Sigmoid colon (tissue), 7 donors: ENCODE results near the gene CACNA1F. TPM values are rescaled to one million over a fixed set of nuclear protein-coding genes. Genes with fewer than 3 reads are reported as not detected.
A peak's percentile ranks its signal among the peaks of the same experiment; 100 is the strongest.

ENCODE experiments used
- DNase-seq: peaks from one replicate; pipeline ENCODE4 v3.0.0-alpha.2; 2019
- H3K27ac ChIP-seq, 4 donors: fragments of 200-600 bp; sonication (generic); one replicate each; pipeline ENCODE4 v1.5.1; 2016 to 2019; ENCODE audit warnings: mild to moderate bottlenecking in 1 of 4
- H3K27me3 ChIP-seq, 3 donors: fragments of 200-600 bp; sonication (generic); one replicate each; pipeline ENCODE4 v1.5.1; 2019; ENCODE audit warnings: mild to moderate bottlenecking in 1 of 3
- H3K36me3 ChIP-seq, 4 donors: fragments of 200-600 bp; sonication (generic); one replicate each; pipeline ENCODE4 v1.5.1; 2016 to 2019
- H3K4me1 ChIP-seq, 4 donors: fragments of 200-600 bp; sonication (generic); one replicate each; pipeline ENCODE4 v1.5.1; 2017 to 2019
- H3K4me3 ChIP-seq, 4 donors: fragments of 200-600 bp; sonication (generic); one replicate each; pipeline ENCODE4 v1.5.1; 2017 to 2019; ENCODE audit warnings: mild to moderate bottlenecking in 2 of 4, moderate library complexity in 1 of 4
- H3K9me3 ChIP-seq, 4 donors: fragments of 200-600 bp in 3 of 4; sonication (generic) in 3 of 4; one replicate each; pipeline versions ENCODE4 v1.5.1 to v1.6.1; 2013 to 2019
- CTCF ChIP-seq, 4 experiments: fragments of 450-650 bp in 3 of 4; fragments of 200-600 bp in 1 of 4; IDR thresholded peaks; one replicate each; pipeline ENCODE4 v1.5.1; 2016 to 2019; ENCODE audit warnings: antibody characterized with exemption in 4 of 4, mild to moderate bottlenecking in 3 of 4, moderate library complexity in 2 of 4
- EP300 ChIP-seq, 4 donors: sonication (generic); formaldehyde crosslinking; IDR thresholded peaks; one replicate each; pipeline ENCODE4 v1.6.1; 2017; ENCODE audit warnings: antibody characterized with exemption in 4 of 4
- POLR2A ChIP-seq, 2 donors: fragments of 450-650 bp; IDR thresholded peaks; one replicate each; pipeline ENCODE4 v1.6.1; 2016; ENCODE audit warnings: antibody characterized with exemption in 2 of 2, mild to moderate bottlenecking in 2 of 2, moderate library complexity in 2 of 2
- POLR2AphosphoS5 ChIP-seq, 4 donors: sonication (generic); formaldehyde crosslinking; IDR thresholded peaks; one replicate each; pipeline ENCODE4 v1.6.1; 2017; ENCODE audit warnings: antibody characterized with exemption in 4 of 4
- WGBS, 2 donors: extraction: QIAGEN DNeasy Blood & Tissue Kit; methylation state at CpG; one replicate each; pipeline ENCODE4 v1.1.7; 2013; 5-methylcytosine and 5-hydroxymethylcytosine counted together
- intact Hi-C: fragments of 100-400 bp; cut with DNase I; formaldehyde crosslinking; loops from one replicate; pipeline ENCODE4 v1.15.1; 2023
- polyA plus RNA-seq, 3 donors: library from polyadenylated mRNA; stranded (reverse); fragments of 200-250 nt; gene quantifications; one replicate each; pipeline ENCODE4 v1.2.3, GENCODE V29; 2013
- total RNA-seq, 4 donors: library from RNA; depleted of rRNA; stranded (reverse); fragments of >200 nt; gene quantifications; one replicate each; pipeline ENCODE4 v1.1.0, GENCODE V29; 2016
- donor health status: healthy with polysubstance abuse.
- donor health status: Bipolar disorder and iron deficiency.
- donor health status: healthy.

CACNA1F gene
- total and polyA plus RNA-seq, 7 donors, result under 0.01 to 0.70 (median 0.15) TPM; not detected in 3

GRCh38 chrX:49199906-49200771 is 33.0 kb downstream of the CACNA1F start, which contains the start of gene SYP:
Gene SYP, minus strand, starts transcription at chrX:49200193. Its CDS starts 7 bp downstream, at chrX:49200186.
- Histone ChIP-seq H3K27ac (peak within 1 kb of the TSS; percentile 55 to 72 (median 65)), H3K36me3 (no peaks in the 10 kb centered on the region), H3K9me3 (no peaks in the 10 kb centered on the region), H3K4me1 (peaks cover 0 to 8% (median 5%) of the 10 kb centered on the region in 4 donors), H3K27me3 (no peaks in the 10 kb centered on the region), H3K4me3 (peak within 1 kb of the TSS in 3 of 4 donors; percentile 27 to 43 (median 37))
- intact Hi-C loops, result loop anchor here (2.0 kb wide), 2 partner anchors 43 to 71 kb away; no protein-coding TSS in a partner anchor
- WGBS, 2 donors, result 1% methylated on average over 61 of the region's 61 CpGs
- no peak for TF ChIP-seq EP300 (IDR thresholded peaks at IDR 0.05)
- TF ChIP-seq POLR2AphosphoS5 (IDR thresholded peaks at IDR 0.05), result peak; percentile 75 to 88 (median 83)
- TF ChIP-seq POLR2A (IDR thresholded peaks at IDR 0.05), result peak; percentile 43 to 69
- peak; percentile 96 for DNase-seq

- no peaks in the 10 kb centered on the region for H3K27me3 ChIP-seq
- peaks cover 0 to 8% (median 5%) of the 10 kb centered on the region in 4 donors for H3K4me1 ChIP-seq
- no peaks in the 10 kb centered on the region for H3K36me3 ChIP-seq
- peak overlapping the region in 1 of 4 donors; percentile 43 for H3K4me3 ChIP-seq
- no peak for DNase-seq
- 11 to 12% methylated on average over 11 of the region's 11 CpGs for WGBS, 2 donors
- no peak overlapping the region for H3K27ac ChIP-seq
- no peaks in the 10 kb centered on the region for H3K9me3 ChIP-seq
- no peak for TF ChIP-seq CTCF (IDR thresholded peaks at IDR 0.05)
- TF ChIP-seq POLR2AphosphoS5 (IDR thresholded peaks at IDR 0.05), result no peak
- TF ChIP-seq POLR2A (IDR thresholded peaks at IDR 0.05), result no peak
- TF ChIP-seq EP300 (IDR thresholded peaks at IDR 0.05), result no peak
- intact Hi-C loops, result no loop called here
Observed at GRCh38 chrX:49199315-49199595, 33.9 kb downstream of the CACNA1F start.

GRCh38 chrX:49198540-49199314 is 34.4 kb downstream of the CACNA1F start:
- no peak for DNase-seq
- H3K36me3 ChIP-seq, result no peaks in the 10 kb centered on the region
- intact Hi-C loops, result no loop called here
- no peak overlapping the region for H3K4me3 ChIP-seq
- TF ChIP-seq POLR2AphosphoS5 (IDR thresholded peaks at IDR 0.05) (no peak), EP300 (IDR thresholded peaks at IDR 0.05) (no peak), POLR2A (IDR thresholded peaks at IDR 0.05) (no peak), CTCF (IDR thresholded peaks at IDR 0.05) (no peak)
- no peaks in the 10 kb centered on the region for H3K9me3 ChIP-seq
- WGBS, 2 donors, result 16 to 23% methylated on average over 12 of the region's 12 CpGs
- peaks cover 0 to 8% (median 5%) of the 10 kb centered on the region in 4 donors for H3K4me1 ChIP-seq
- H3K27ac ChIP-seq, result no peak overlapping the region
- no peaks in the 10 kb centered on the region for H3K27me3 ChIP-seq

GRCh38 chrX:49197543-49198087 is 35.5 kb downstream of the CACNA1F start:
- intact Hi-C loops, result no loop called here
- Histone ChIP-seq H3K4me1 (peaks cover 0 to 8% (median 5%) of the 10 kb centered on the region in 4 donors), H3K36me3 (no peaks in the 10 kb centered on the region), H3K9me3 (no peaks in the 10 kb centered on the region), H3K27me3 (no peaks in the 10 kb centered on the region), H3K4me3 (no peak overlapping the region), H3K27ac (no peak overlapping the region)
- WGBS, 2 donors, result 71 to 79% methylated on average over 13 of the region's 13 CpGs
- no peak for DNase-seq
- TF ChIP-seq EP300 (IDR thresholded peaks at IDR 0.05) (no peak), CTCF (IDR thresholded peaks at IDR 0.05) (no peak), POLR2AphosphoS5 (IDR thresholded peaks at IDR 0.05) (no peak), POLR2A (IDR thresholded peaks at IDR 0.05) (no peak)
